22Rv1 (cell line): Measurements from ENCODE around the gene PROK1.

Source experiments
- ZFX ChIP-seq: fragments of 450-650 bp; IDR thresholded peaks from 2 replicates; pipeline ENCODE4 v1.6.1; 2017; ENCODE audit warnings: antibody characterized with exemption, borderline replicate concordance
- TF ChIP-seq, protein P1 (sequence below): fragments of 450-650 bp; IDR thresholded peaks from 2 replicates; pipeline ENCODE4 v1.5.1; 2017; ENCODE audit warnings: mild to moderate bottlenecking

GRCh38 chr1:110483308-110483685 is 32.3 kb downstream of the PROK1 start:
- TF ChIP-seq, protein P1, sequence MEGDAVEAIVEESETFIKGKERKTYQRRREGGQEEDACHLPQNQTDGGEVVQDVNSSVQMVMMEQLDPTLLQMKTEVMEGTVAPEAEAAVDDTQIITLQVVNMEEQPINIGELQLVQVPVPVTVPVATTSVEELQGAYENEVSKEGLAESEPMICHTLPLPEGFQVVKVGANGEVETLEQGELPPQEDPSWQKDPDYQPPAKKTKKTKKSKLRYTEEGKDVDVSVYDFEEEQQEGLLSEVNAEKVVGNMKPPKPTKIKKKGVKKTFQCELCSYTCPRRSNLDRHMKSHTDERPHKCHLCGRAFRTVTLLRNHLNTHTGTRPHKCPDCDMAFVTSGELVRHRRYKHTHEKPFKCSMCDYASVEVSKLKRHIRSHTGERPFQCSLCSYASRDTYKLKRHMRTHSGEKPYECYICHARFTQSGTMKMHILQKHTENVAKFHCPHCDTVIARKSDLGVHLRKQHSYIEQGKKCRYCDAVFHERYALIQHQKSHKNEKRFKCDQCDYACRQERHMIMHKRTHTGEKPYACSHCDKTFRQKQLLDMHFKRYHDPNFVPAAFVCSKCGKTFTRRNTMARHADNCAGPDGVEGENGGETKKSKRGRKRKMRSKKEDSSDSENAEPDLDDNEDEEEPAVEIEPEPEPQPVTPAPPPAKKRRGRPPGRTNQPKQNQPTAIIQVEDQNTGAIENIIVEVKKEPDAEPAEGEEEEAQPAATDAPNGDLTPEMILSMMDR: no peak
- TF ChIP-seq ZFX: no peak
